Measurements from ENCODE around the gene EPM2A. TPM values are rescaled to one million over a fixed set of nuclear protein-coding genes. Genes with fewer than 3 reads are reported as not detected.
A peak's percentile ranks its signal among the peaks of the same experiment; 100 is the strongest.

EPM2A gene
- total and polyA plus RNA-seq, 2 experiments from 2014 or later, result 3.7 to 17.8 TPM

- TF ChIP-seq NANOG (IDR thresholded peaks at IDR 0.05; ENCODE audit: borderline replicate concordance), result no peak
- TF ChIP-seq ZNF114 (CRISPR knock-in tag; IDR thresholded peaks at IDR 0.05), result no peak
Observed at GRCh38 chr6:145752638-145753037, 17.3 kb upstream of the EPM2A start (continued).

DNA sequence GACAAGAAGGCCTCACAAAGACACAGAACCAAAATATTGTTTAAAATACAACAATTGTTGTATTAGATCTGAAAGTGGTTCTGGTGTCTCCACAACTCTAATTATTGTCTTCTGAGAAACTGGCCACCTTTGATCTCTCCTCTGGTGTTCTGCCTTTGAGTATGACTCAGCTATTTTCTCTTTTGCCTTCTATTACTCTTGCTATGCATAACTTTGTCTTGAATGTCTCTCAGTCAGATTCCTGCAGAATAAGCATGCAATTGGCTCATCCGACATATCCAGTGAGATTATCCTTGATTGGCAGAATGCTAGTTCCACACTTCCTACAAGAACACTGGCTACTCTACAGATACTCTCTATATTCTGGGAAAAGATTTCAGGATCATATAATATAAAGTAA lies 14.3 kb upstream of the EPM2A start:
- H3K36me3 ChIP-seq (ENCODE audit: insufficient read depth), result no peaks in the 10 kb centered on the region
- no peak overlapping the region for H3K4me3 Mint-ChIP-seq
- no peak for TF ChIP-seq NANOG (IDR thresholded peaks at IDR 0.05; ENCODE audit: borderline replicate concordance)
- no peaks in the 10 kb centered on the region for H3K27me3 ChIP-seq (ENCODE audit: insufficient read depth)
- H3K27me3 Mint-ChIP-seq (ENCODE audit: insufficient read depth, low read depth, poor library complexity), result no peaks in the 10 kb centered on the region
- H3K4me1 Mint-ChIP-seq, result peaks cover 6% of the 10 kb centered on the region; the same call in 2 of the 3 replicates
- H3F3A ChIP-seq (replicated peaks; ENCODE audit: low read depth), result no peaks in the 10 kb centered on the region
- no peak overlapping the region for H3K4me3 ChIP-seq
- no peaks in the 10 kb centered on the region for H3K36me3 Mint-ChIP-seq (ENCODE audit: low read depth)
- peak overlapping the region; percentile 57; the same call in 1 of the 2 replicates for H3K27ac Mint-ChIP-seq
- H3K4me1 ChIP-seq (ENCODE audit: insufficient read depth), result 0 out of 2 replicates have a peak, but pooled peaks cover 3% of the 10 kb centered on the region
- ATAC-seq (no peak), DNase-seq (ENCODE audit: low spot score) (no peak)
- H4K20me1 ChIP-seq (replicated peaks; ENCODE audit: insufficient read depth), result no peaks in the 10 kb centered on the region
- no peak overlapping the region for H3K27ac ChIP-seq (ENCODE audit: low read depth)
- no peaks in the 10 kb centered on the region for H3K79me2 ChIP-seq (replicated peaks; ENCODE audit: insufficient read depth)
- no peak overlapping the region for H2AFZ ChIP-seq
- no peaks in the 10 kb centered on the region for H3K9me3 Mint-ChIP-seq
- H3K9me2 ChIP-seq (ENCODE audit: insufficient read depth), result peaks cover 3% of the 10 kb centered on the region
- no peak overlapping the region for H3K4me2 ChIP-seq

- H2AFZ ChIP-seq, result peak overlapping the region; percentile 7; the same call in 1 of the 2 replicates
- no peaks in the 10 kb centered on the region for H3K27me3 Mint-ChIP-seq (ENCODE audit: insufficient read depth, low read depth, poor library complexity)
Observed at GRCh38 chr6:145745861-145746260, 10.5 kb upstream of the EPM2A start.

More at GRCh38 chr6:145745861-145746260, 10.5 kb upstream of the EPM2A start:
- Mint-ChIP-seq H3K4me1 (peaks cover 9% of the 10 kb centered on the region; the same call in 2 of the 3 replicates), H3K9me3 (no peaks in the 10 kb centered on the region), H3K36me3 (ENCODE audit: low read depth) (no peaks in the 10 kb centered on the region), H3K27ac (no peak overlapping the region), H3K4me3 (no peak overlapping the region)
- no peak for TF ChIP-seq CTCF (conservative IDR thresholded peaks at IDR 0.05; ENCODE audit: low read depth in 2 of 2)
- DNase-seq (ENCODE audit: low spot score), result no peak
- Histone ChIP-seq H3K36me3 (ENCODE audit: insufficient read depth) (no peaks in the 10 kb centered on the region), H3K9me2 (ENCODE audit: insufficient read depth) (no peaks in the 10 kb centered on the region; the same call in 1 of the 2 replicates), H3K4me1 (ENCODE audit: insufficient read depth) (0 out of 2 replicates have a peak, but pooled peaks cover 3% of the 10 kb centered on the region), H4K20me1 (replicated peaks; ENCODE audit: insufficient read depth) (no peaks in the 10 kb centered on the region), H3K27me3 (ENCODE audit: insufficient read depth) (no peaks in the 10 kb centered on the region), H3K79me2 (replicated peaks; ENCODE audit: insufficient read depth) (no peaks in the 10 kb centered on the region), H3K4me2 (no peak overlapping the region), H3K27ac (ENCODE audit: low read depth) (no peak overlapping the region), H3K4me3 (no peak overlapping the region), H3F3A (replicated peaks; ENCODE audit: low read depth) (no peaks in the 10 kb centered on the region)
- ATAC-seq, result no peak
